ENCODE results near the gene STEAP1.
"Not testable (repeated sequence)": the region's sequence is repeated elsewhere in the genome, so short reads cannot be mapped to it uniquely, and the experiment has no call there.

The STEAP1 gene
- total RNA-seq = 0 to 0.09 (median 0) reads per million in 4 experiments

DNA sequence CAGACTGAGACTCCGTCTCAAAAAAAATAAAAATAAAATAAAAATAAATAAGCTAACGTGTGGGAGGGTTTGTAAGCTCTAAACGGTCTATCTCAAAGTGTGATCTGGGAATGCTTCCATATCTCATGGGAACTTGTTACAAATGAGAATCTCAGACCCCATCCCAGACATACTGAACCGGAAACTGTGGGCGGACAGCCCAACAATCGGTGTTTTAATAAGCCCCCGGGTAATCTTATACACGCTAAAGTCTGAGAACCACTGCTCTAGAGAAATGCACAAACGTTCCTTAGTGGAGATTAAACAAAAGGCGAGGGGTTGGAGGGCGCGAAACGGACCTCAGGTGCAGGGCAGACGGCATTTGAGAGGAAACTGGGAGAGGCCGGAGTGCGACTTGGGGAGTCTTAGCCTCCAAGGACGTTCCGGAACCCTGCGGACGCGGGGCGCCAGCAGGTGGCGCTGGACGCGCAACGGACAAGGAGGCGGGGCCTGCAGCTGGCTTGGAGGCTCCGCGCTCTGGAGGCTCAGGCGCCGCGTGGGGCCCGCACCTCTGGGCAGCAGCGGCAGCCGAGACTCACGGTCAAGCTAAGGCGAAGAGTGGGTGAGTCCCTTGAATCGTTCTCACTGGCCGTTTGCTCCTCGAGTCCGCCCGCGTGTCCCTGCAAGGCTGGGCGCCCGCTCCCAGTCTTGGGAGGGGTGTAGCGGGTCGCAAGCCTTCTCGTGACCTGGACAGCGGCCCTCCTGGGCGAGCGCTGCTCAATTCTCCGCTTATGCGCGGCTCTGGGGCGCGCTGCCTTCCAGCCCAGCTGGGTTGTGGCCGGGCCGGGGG lies at the start of gene STEAP1:
Gene STEAP1, plus strand, starts transcription at position 527 of the 829 bp plus-strand sequence. CDS start 5,320 bp downstream, outside the sequence.
- DNase-seq = peak; percentile 72

GRCh38 chr7:90114972-90115371 lies 39.3 kb upstream of the STEAP1 start:
- DNase-seq = not testable (repeated sequence)

DNA sequence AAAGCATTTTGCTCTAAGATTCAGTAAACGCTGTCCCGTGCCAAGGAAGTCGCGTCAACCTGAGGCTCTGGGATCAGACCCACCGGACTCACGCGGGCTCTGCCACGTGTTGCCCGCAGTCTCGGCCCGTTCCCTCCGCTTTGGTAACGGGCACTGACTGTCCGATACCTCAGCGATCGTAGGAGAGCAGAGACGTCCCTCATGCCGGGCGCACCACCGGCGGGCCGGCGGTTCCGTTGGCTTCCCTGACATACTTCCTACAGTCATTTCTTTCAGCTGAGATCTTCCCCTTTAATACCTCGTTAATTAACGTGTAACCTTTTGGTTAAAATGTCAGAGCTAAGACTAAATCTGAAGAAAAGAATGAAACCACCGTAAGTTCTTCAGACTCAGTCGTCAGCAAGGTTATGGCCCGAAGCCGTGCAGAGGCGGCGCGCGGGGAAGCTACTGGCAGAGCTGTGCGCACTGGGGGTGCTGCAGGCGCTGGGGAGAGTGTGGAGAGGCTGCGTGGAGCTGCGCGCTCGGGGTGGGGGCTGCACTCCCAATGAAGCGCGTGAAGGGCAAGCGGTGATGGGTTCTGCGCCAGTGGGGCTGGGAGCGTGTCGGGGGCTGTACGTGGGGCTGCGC lies 35.6 kb upstream of the STEAP1 start:
- not testable (repeated sequence) for DNase-seq

GRCh38 chr7:90119178-90119971 lies 34.9 kb upstream of the STEAP1 start:
- DNase-seq = no peak

- DNase-seq = not testable (repeated sequence)
These were observed 34.1 kb upstream of the STEAP1 start for GRCh38 chr7:90120205-90120604.

- not testable (repeated sequence) for DNase-seq
These were observed 22.5 kb upstream of the STEAP1 start for GRCh38 chr7:90131746-90132145.

DNA sequence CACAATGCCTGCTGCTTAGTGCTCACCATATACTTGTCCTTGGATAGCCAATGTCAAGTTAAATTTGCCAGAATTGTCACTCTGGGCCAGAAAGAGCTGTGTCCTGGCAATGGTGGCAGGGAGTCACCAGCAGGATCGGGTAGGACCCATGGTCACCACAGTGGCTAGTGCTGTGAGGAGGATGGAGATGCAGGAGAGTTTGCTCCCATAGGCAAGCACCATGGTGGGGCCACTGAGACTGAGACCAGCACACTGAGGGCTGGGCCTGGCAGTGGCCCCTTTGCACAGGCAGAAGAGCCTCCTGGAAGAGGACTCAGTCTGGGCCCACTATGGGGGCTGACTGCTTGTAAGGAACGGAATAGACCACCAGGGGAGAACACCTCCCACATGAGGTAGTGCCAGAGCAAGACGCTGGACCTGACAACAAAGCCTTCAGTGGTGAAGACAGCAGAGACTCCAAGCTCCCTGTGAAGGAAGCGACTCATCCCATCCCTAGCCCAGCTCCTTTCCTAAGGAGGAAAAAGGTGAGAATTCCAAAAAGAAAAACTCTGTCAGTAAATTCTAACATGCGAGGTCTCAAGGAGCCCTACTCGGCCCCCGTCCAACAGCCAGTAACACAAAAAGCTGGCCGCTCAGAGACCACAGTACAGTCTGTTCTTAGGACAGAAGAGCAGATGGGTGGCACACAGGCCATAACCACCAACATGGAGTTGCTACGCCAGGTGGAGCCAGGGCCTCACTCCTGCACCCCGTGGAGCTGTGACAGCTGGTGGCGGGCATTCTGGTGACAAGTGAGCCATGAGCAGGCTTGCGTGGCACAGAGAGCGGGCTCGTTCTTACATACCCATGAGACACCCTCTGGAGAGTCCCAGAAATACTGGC lies 6.9 kb upstream of the STEAP1 start:
- not testable (repeated sequence) for DNase-seq

GRCh38 chr7:90149428-90149827 lies 4.8 kb upstream of the STEAP1 start:
- not testable (repeated sequence) for DNase-seq

GRCh38 chr7:90151884-90152283 lies 2.4 kb upstream of the STEAP1 start:
- DNase-seq = not testable (repeated sequence)

GRCh38 chr7:90152642-90153253 lies 1.5 kb upstream of the STEAP1 start:
- DNase-seq = not testable (repeated sequence)

GRCh38 chr7:90155206-90155605 lies 937 bp downstream of the STEAP1 start:
- no peak for DNase-seq

- DNase-seq = not testable (repeated sequence)
These were observed 3.1 kb downstream of the STEAP1 start for GRCh38 chr7:90157331-90157730.

GRCh38 chr7:90157761-90158350 lies 3.6 kb downstream of the STEAP1 start:
- DNase-seq = not testable (repeated sequence)

DNA sequence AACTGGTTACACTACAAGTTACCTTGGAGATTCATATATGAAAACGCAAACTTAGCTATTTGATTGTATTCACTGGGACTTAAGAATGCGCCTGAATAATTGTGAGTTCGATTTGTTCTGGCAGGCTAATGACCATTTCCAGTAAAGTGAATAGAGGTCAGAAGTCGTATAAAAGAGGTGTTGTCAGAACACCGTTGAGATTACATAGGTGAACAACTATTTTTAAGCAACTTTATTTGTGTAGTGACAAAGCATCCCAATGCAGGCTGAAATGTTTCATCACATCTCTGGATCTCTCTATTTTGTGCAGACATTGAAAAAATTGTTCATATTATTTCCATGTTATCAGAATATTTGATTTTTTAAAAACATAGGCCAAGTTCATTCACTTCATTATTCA lies 9.3 kb downstream of the STEAP1 start:
- DNase-seq = no peak

- no peak for DNase-seq
These were observed 11.5 kb downstream of the STEAP1 start for GRCh38 chr7:90165724-90166123.

DNA sequence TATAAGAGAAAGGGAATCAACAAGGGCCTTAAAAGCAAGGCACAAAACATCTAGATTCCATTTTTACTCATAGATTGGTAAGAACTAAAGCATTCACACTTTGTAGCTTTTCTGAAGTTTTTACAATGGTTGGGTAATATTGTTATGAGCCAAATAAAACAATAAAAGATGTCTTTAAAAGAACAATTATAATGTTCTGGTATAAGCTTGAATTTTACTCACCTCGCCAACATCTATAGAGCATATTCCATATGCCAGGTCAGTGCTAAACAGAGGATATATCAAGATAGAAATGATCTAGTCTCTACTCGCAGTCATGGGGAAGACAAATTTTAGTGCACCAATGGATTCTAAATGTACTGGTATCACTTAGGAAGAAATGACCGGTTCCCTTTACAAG lies 11.9 kb downstream of the STEAP1 start:
- no peak for DNase-seq

DNA sequence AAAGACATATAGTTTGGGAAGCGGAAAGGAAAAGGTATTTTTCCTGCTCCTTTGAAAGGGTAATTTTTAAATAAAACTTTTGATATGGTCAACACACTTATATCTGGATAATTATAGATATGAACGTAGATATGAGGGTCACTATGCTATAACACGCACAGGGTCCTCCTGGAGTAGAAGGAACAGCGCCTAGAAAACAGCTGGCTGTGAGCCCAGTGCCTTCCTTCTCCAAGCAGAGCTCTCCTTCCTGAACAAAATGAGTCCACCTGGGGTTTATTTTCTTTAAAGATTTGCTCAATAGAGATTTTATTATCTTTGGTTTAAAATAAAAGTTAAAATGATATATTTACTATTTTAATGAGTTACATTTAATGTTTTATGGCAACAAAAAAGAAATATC lies 13.1 kb downstream of the STEAP1 start:
- no peak for DNase-seq

DNA sequence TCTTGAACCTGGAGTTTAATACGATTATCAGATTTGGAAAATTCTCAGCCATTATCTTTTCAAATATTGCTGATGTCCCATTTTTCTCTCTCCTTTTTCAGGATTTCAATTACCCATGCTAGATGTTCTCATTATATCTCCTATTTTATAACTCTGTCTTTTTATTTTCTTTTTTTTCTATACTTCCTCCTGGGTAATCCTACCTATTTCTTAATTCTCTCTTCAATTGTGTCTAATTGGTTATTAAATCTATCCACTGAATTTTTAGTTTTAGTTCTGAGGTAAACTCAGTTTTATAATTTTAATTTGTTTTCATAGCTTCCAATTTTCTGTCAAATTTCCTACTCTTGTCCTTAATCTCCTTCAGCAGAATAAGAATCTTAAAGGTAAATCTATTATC lies 15.6 kb downstream of the STEAP1 start:
- no peak for DNase-seq

DNA sequence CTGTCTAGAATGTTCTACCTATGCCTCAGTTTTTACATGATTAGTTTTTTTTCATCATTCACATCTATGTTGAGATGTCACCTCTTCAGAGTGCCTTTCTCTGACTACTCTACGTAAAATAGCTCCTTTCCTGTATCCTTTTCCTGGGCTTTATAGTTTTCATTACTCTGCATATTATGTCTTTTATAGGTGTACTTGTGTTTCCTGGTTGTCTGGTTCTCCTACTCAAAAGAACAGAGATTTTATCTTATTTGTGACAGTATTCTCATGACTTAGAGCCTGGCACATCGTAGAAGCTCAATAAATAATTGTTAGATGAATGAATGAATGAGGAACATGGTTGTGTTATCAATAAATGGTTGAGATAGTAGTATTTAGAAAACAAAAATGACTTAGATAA lies 17.9 kb downstream of the STEAP1 start:
- DNase-seq = no peak

- DNase-seq = no peak
These were observed 18.4 kb downstream of the STEAP1 start for GRCh38 chr7:90172624-90173023.

GRCh38 chr7:90173127-90173844 lies 19.0 kb downstream of the STEAP1 start:
- no peak for DNase-seq

Measured in effector CD8-positive, alpha-beta T cell (primary cell).